ENCODE results near the gene KLK8.

Gene KLK8

GRCh38 chr19:51002089-51002532, 707 bp upstream of the KLK8 start:
- no peak overlapping the region for H3K4me2 ChIP-seq (ENCODE audit: low read length)
- no peaks in the 10 kb centered on the region for H3K27me3 ChIP-seq (ENCODE audit: insufficient read depth, low read length)
- no peaks in the 10 kb centered on the region for H3K9me3 ChIP-seq (ENCODE audit: low read length)
- H2AFZ ChIP-seq (ENCODE audit: low read length): no peak overlapping the region
- TF ChIP-seq EZH2 (IDR thresholded peaks at IDR 0.05; ENCODE audit: borderline replicate concordance, low read length) (no peak), CTCF (IDR thresholded peaks at IDR 0.05; ENCODE audit: low read length) (no peak)
- H3F3A ChIP-seq (ENCODE audit: insufficient read depth, low read length): no peaks in the 10 kb centered on the region
- no peaks in the 10 kb centered on the region for H3K9me2 ChIP-seq (ENCODE audit: low read depth, low read length)
- H4K20me1 ChIP-seq (ENCODE audit: insufficient read depth, low read length): no peaks in the 10 kb centered on the region
- H3K4me1 ChIP-seq (ENCODE audit: insufficient read depth, low read length, severe bottlenecking): no peaks in the 10 kb centered on the region
- H3K9ac ChIP-seq (ENCODE audit: low read length): no peak overlapping the region
- H3K36me3 ChIP-seq (ENCODE audit: insufficient read depth, low read length): no peaks in the 10 kb centered on the region
- no peak overlapping the region for H3K27ac ChIP-seq (ENCODE audit: low read depth, low read length, poor library complexity, severe bottlenecking)
- H3K4me3 ChIP-seq (ENCODE audit: low read depth, low read length, poor library complexity, severe bottlenecking): no peak overlapping the region
- no peaks in the 10 kb centered on the region for H3K79me2 ChIP-seq (ENCODE audit: insufficient read depth, low read length)

- H3K36me3 ChIP-seq (ENCODE audit: insufficient read depth, low read length): no peaks in the 10 kb centered on the region
- H4K20me1 ChIP-seq (ENCODE audit: insufficient read depth, low read length): no peaks in the 10 kb centered on the region
- H3K79me2 ChIP-seq (ENCODE audit: insufficient read depth, low read length): no peaks in the 10 kb centered on the region
- H3K4me2 ChIP-seq (ENCODE audit: low read length): no peak overlapping the region
- no peak overlapping the region for H3K4me3 ChIP-seq (ENCODE audit: low read depth, low read length, poor library complexity, severe bottlenecking)
- H3K9me3 ChIP-seq (ENCODE audit: low read length): no peaks in the 10 kb centered on the region
- H3K4me1 ChIP-seq (ENCODE audit: insufficient read depth, low read length, severe bottlenecking): no peaks in the 10 kb centered on the region
- H3K27me3 ChIP-seq (ENCODE audit: insufficient read depth, low read length): no peaks in the 10 kb centered on the region
- no peaks in the 10 kb centered on the region for H3F3A ChIP-seq (ENCODE audit: insufficient read depth, low read length)
- H3K9ac ChIP-seq (ENCODE audit: low read length): no peak overlapping the region
- H2AFZ ChIP-seq (ENCODE audit: low read length): no peak overlapping the region
- H3K27ac ChIP-seq (ENCODE audit: low read depth, low read length, poor library complexity, severe bottlenecking): no peak overlapping the region
- no peaks in the 10 kb centered on the region for H3K9me2 ChIP-seq (ENCODE audit: low read depth, low read length)
- no peak for TF ChIP-seq CTCF (IDR thresholded peaks at IDR 0.05; ENCODE audit: low read length)
Observed at GRCh38 chr19:51000981-51001380, 423 bp downstream of the KLK8 start.

- Histone ChIP-seq H2AFZ (ENCODE audit: low read length) (no peak overlapping the region), H3K4me1 (ENCODE audit: insufficient read depth, low read length, severe bottlenecking) (no peaks in the 10 kb centered on the region), H4K20me1 (ENCODE audit: insufficient read depth, low read length) (no peaks in the 10 kb centered on the region), H3K36me3 (ENCODE audit: insufficient read depth, low read length) (no peaks in the 10 kb centered on the region), H3K4me3 (ENCODE audit: low read depth, low read length, poor library complexity, severe bottlenecking) (no peak overlapping the region), H3K4me2 (ENCODE audit: low read length) (no peak overlapping the region), H3F3A (ENCODE audit: insufficient read depth, low read length) (no peaks in the 10 kb centered on the region), H3K9me3 (ENCODE audit: low read length) (no peaks in the 10 kb centered on the region), H3K79me2 (ENCODE audit: insufficient read depth, low read length) (no peaks in the 10 kb centered on the region), H3K9ac (ENCODE audit: low read length) (no peak overlapping the region), H3K27me3 (ENCODE audit: insufficient read depth, low read length) (no peaks in the 10 kb centered on the region), H3K27ac (ENCODE audit: low read depth, low read length, poor library complexity, severe bottlenecking) (no peak overlapping the region), H3K9me2 (ENCODE audit: low read depth, low read length) (no peaks in the 10 kb centered on the region)
- no peak for TF ChIP-seq CTCF (IDR thresholded peaks at IDR 0.05; ENCODE audit: low read length)
- no peak for TF ChIP-seq EZH2 (IDR thresholded peaks at IDR 0.05; ENCODE audit: borderline replicate concordance, low read length)
Observed at GRCh38 chr19:51000426-51000825, 978 bp downstream of the KLK8 start.

All from OCI-LY1 (cell line).